ENCODE data around the gene THOP1. TPM values are rescaled to one million over a fixed set of nuclear protein-coding genes. Genes with fewer than 3 reads are reported as not detected.

THOP1 gene
- total RNA-seq, 2 donors from 2014 or later: 33.9 to 45.8 TPM

- DNase-seq (ENCODE audit: low spot score): no peak
- TF ChIP-seq, protein P1, sequence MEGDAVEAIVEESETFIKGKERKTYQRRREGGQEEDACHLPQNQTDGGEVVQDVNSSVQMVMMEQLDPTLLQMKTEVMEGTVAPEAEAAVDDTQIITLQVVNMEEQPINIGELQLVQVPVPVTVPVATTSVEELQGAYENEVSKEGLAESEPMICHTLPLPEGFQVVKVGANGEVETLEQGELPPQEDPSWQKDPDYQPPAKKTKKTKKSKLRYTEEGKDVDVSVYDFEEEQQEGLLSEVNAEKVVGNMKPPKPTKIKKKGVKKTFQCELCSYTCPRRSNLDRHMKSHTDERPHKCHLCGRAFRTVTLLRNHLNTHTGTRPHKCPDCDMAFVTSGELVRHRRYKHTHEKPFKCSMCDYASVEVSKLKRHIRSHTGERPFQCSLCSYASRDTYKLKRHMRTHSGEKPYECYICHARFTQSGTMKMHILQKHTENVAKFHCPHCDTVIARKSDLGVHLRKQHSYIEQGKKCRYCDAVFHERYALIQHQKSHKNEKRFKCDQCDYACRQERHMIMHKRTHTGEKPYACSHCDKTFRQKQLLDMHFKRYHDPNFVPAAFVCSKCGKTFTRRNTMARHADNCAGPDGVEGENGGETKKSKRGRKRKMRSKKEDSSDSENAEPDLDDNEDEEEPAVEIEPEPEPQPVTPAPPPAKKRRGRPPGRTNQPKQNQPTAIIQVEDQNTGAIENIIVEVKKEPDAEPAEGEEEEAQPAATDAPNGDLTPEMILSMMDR (IDR thresholded peaks at IDR 0.05): no peak
Observed at GRCh38 chr19:2803486-2804155, 18.3 kb downstream of the THOP1 start.

GRCh38 chr19:2804156-2805004 is 19.1 kb downstream of the THOP1 start:
- Histone ChIP-seq H3K27me3 (no peaks in the 10 kb centered on the region), H3K27ac (no peak overlapping the region), H3K36me3 (peaks cover 40% of the 10 kb centered on the region), H3K4me1 (no peaks in the 10 kb centered on the region), H3K9me3 (no peaks in the 10 kb centered on the region), H3K4me3 (no peak overlapping the region)
- no peak for DNase-seq (ENCODE audit: low spot score)
- TF ChIP-seq, protein P1 (IDR thresholded peaks at IDR 0.05): no peak

More at GRCh38 chr19:2803486-2804155, 18.3 kb downstream of the THOP1 start:
- H3K9me3 ChIP-seq: no peaks in the 10 kb centered on the region
- no peak overlapping the region for H3K4me3 ChIP-seq
- no peaks in the 10 kb centered on the region for H3K27me3 ChIP-seq
- peaks cover 32% of the 10 kb centered on the region for H3K36me3 ChIP-seq
- H3K4me1 ChIP-seq: no peaks in the 10 kb centered on the region
- no peak overlapping the region for H3K27ac ChIP-seq

GRCh38 chr19:2805261-2805900 is 20.1 kb downstream of the THOP1 start:
- H3K4me3 ChIP-seq: no peak overlapping the region
- H3K27me3 ChIP-seq: no peaks in the 10 kb centered on the region
- H3K4me1 ChIP-seq: no peaks in the 10 kb centered on the region
- H3K9me3 ChIP-seq: no peaks in the 10 kb centered on the region
- TF ChIP-seq, protein P1 (IDR thresholded peaks at IDR 0.05): no peak
- H3K27ac ChIP-seq: no peak overlapping the region
- DNase-seq (ENCODE audit: low spot score): no peak
- H3K36me3 ChIP-seq: peaks cover 50% of the 10 kb centered on the region

DNA sequence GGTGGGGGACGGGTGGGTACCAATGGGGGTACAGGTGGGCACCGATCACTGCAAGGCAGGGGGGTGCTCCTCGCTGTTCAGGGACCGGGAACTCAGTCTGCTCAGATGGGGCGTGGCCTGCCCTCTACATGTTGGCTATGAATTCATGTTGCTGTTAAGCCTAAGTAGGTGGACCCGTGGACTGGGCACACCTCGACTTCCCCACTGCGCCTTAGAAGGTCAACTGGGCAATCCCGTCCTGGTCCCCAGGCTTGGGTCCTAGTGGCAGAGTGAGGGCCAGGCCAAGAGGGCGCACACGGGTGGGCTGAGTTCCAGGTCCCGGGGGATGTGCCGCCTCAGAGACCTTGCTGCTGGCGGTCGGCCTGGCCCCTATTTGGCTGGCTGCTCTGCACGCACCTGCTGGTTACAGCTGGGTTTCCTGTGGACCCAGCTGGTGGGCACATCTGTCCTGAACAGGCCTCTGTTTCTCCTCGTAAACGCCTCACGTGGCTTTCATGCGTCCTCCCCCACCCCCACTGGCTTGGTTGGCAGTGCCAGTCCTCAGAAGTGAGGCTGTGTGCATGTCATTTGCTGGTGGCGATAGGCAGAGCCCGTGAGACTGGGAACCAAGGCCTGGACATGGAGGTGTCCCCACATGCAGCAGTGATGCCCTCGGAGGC is 20.8 kb downstream of the THOP1 start:
- no peak overlapping the region for H3K4me3 ChIP-seq
- no peak for DNase-seq (ENCODE audit: low spot score)
- no peaks in the 10 kb centered on the region for H3K9me3 ChIP-seq
- H3K27ac ChIP-seq: no peak overlapping the region
- no peaks in the 10 kb centered on the region for H3K4me1 ChIP-seq
- H3K27me3 ChIP-seq: no peaks in the 10 kb centered on the region
- H3K36me3 ChIP-seq: peaks cover 53% of the 10 kb centered on the region
- TF ChIP-seq, protein P1 (IDR thresholded peaks at IDR 0.05): no peak

DNA sequence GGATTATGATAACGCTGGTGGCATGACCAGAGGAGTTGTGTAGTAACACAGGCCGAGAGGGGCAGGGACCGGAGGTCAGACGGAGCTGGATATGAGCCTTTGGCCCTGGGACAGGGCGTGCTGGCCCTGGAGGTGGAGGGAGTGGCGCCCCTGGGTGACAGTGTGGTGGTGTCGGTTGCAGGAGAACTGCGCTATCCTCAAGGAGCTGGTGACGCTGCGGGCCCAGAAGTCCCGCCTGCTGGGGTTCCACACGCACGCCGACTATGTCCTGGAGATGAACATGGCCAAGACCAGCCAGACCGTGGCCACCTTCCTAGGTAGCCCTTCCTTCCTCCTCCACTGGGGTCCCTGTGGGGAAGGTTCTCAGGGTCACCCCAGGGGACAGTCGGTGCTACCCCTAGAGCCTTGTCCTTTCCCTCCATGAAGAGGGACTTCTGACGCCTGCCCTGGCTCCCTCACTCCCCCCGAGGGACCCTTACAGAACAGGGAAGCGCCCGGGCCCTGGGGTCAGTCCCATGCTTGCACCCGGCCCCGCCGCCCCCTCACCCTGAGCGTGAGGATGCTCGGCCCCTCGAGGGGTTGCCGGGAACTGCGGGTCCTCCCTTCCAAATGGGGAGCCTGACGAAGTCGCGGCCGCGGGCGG is 21.6 kb downstream of the THOP1 start:
- H3K36me3 ChIP-seq: peaks cover 54% of the 10 kb centered on the region
- H3K27me3 ChIP-seq: no peaks in the 10 kb centered on the region
- no peak for DNase-seq (ENCODE audit: low spot score)
- H3K27ac ChIP-seq: no peak overlapping the region
- H3K9me3 ChIP-seq: no peaks in the 10 kb centered on the region
- no peak overlapping the region for H3K4me3 ChIP-seq
- H3K4me1 ChIP-seq: no peaks in the 10 kb centered on the region
- TF ChIP-seq, protein P1 (IDR thresholded peaks at IDR 0.05): no peak
